SK-N-SH (cell line): ENCODE measurements around the gene CDKAL1. TPM values are rescaled to one million over a fixed set of nuclear protein-coding genes. Genes with fewer than 3 reads are reported as not detected.

ENCODE experiments used
- CTCF ChIA-PET: fragments of 300-600, 350-600 bp; formaldehyde crosslinking; extraction: SDS; loops from one replicate; lab custom pipeline; 2021; lab: Yijun Ruan, JAX
- POLR2A ChIA-PET: fragments of 350-600 bp; sonication (Branson Sonifier 250); formaldehyde crosslinking; extraction: SDS; loops from one replicate; lab custom pipeline; 2020; ENCODE audit warnings: antibody characterized with exemption, inconsistent platforms; lab: Yijun Ruan, JAX
- DNase-seq: peaks from one replicate; pipeline ENCODE4 v3.0.0; 2012
- H2AFZ ChIP-seq: fragments of 200-600 bp; sonication (generic); 2 replicates; pipeline ENCODE4 v1.8.1; 2016; ENCODE audit warnings: antibody characterized with exemption, mild to moderate bottlenecking, low read depth
- H3F3A ChIP-seq: fragments of 200-600 bp; sonication (generic); replicated peaks from 2 replicates; pipeline ENCODE3; 2016; ENCODE audit warnings: antibody characterized with exemption, mild to moderate bottlenecking; ENCODE audit not compliant: insufficient read depth
- H3K27ac ChIP-seq, 2 experiments: fragments of 200-500 bp in 1 of 2; fragments of 200-600 bp in 1 of 2; sonication (Bioruptor generic) in 1 of 2; sonication (generic), shearing (Covaris generic) in 1 of 2; 2 replicates each; pipeline versions ENCODE4 v1.5.1 to v1.6.1; 2014 to 2016; ENCODE audit warnings: low read depth in 2 of 2, inconsistent platforms in 1 of 2, low read length in 1 of 2, mild to moderate bottlenecking in 1 of 2, mixed read lengths in 1 of 2
- H3K27me3 ChIP-seq: fragments of 200-600 bp; sonication (generic), shearing (Covaris generic); 2 replicates; pipeline ENCODE4 v1.6.1; 2016; ENCODE audit warnings: mixed run types; ENCODE audit not compliant: insufficient read depth
- H3K36me3 ChIP-seq, 2 experiments: fragments of 200-500 bp in 1 of 2; fragments of 200-600 bp in 1 of 2; sonication (Bioruptor generic) in 1 of 2; sonication (generic) in 1 of 2; replicated peaks in 1 of 2; 2 replicates each; pipeline versions ENCODE3 to v1.5.1; 2014 to 2016; ENCODE audit warnings: low read length in 1 of 2, mild to moderate bottlenecking in 1 of 2; ENCODE audit not compliant: insufficient read depth in 2 of 2, control insufficient read depth in 1 of 2
- H3K4me1 ChIP-seq, 2 experiments: fragments of 200-500 bp in 1 of 2; fragments of 200-600 bp in 1 of 2; sonication (Bioruptor generic) in 1 of 2; sonication (generic), shearing (Covaris generic) in 1 of 2; 2 replicates each; pipeline versions ENCODE4 v1.5.1 to v1.6.1; 2014 to 2016; ENCODE audit warnings: low read depth in 1 of 2, low read length in 1 of 2, mixed run types in 1 of 2; ENCODE audit not compliant: insufficient read depth in 2 of 2, control insufficient read depth in 1 of 2
- H3K4me2 ChIP-seq: fragments of 200-600 bp; sonication (generic), shearing (Covaris generic); 2 replicates; pipeline ENCODE4 v1.6.1; 2017; ENCODE audit warnings: mixed run types
- H3K4me3 ChIP-seq, 2 experiments: fragments of 200-500 bp in 1 of 2; fragments of 200-600 bp in 1 of 2; sonication (Bioruptor generic) in 1 of 2; sonication (generic), shearing (Covaris generic) in 1 of 2; 2 replicates each; pipeline versions ENCODE4 v1.5.1 to v1.8.1; 2014 to 2016; ENCODE audit warnings: low read depth in 2 of 2, inconsistent platforms in 1 of 2, low read length in 1 of 2, mild to moderate bottlenecking in 1 of 2, mixed read lengths in 1 of 2, moderate library complexity in 1 of 2
- H3K79me2 ChIP-seq: fragments of 200-600 bp; sonication (generic); 2 replicates; pipeline ENCODE4 v1.8.1; 2017; ENCODE audit warnings: mild to moderate bottlenecking; ENCODE audit not compliant: insufficient read depth
- H3K9ac ChIP-seq: fragments of 200-600 bp; sonication (generic); 2 replicates; pipeline ENCODE4 v1.6.1; 2017; ENCODE audit warnings: mixed run types
- H3K9me2 ChIP-seq: fragments of 200-600 bp; sonication (generic); 2 replicates; pipeline ENCODE4 v1.6.1; 2017; ENCODE audit warnings: mixed run types
- H3K9me3 ChIP-seq: fragments of 200-600 bp; sonication (generic); 2 replicates; pipeline ENCODE4 v1.6.1; 2017; ENCODE audit warnings: mixed run types, mild to moderate bottlenecking, moderate library complexity
- H4K20me1 ChIP-seq: fragments of 200-600 bp; sonication (generic); 2 replicates; pipeline ENCODE4 v1.6.1; 2017; ENCODE audit warnings: mild to moderate bottlenecking, mixed run types; ENCODE audit not compliant: insufficient read depth
- CHD2 ChIP-seq: fragments of 150-350 bp; IDR thresholded peaks from 2 replicates; pipeline ENCODE4 v1.6.1; 2018; ENCODE audit warnings: low read length; ENCODE audit not compliant: partially characterized antibody
- ELF1 ChIP-seq: IDR thresholded peaks from 2 replicates; pipeline ENCODE4 v1.4.0; 2012
- FOSL2 ChIP-seq: IDR thresholded peaks from 2 replicates; pipeline ENCODE4 v1.4.0; 2012; ENCODE audit warnings: low read depth, mild to moderate bottlenecking, moderate library complexity, borderline replicate concordance
- GABPA ChIP-seq: IDR thresholded peaks from 2 replicates; pipeline ENCODE4 v1.4.0; 2012; ENCODE audit warnings: low read depth, mild to moderate bottlenecking
- MXI1 ChIP-seq: IDR thresholded peaks from 2 replicates; pipeline ENCODE4 v1.6.1; 2012; ENCODE audit warnings: mild to moderate bottlenecking, low read depth, low read length, improper control_type of control experiment
- NRF1 ChIP-seq: IDR thresholded peaks from 2 replicates; pipeline ENCODE4 v1.6.1; 2012; ENCODE audit warnings: low read depth, mild to moderate bottlenecking, low read length
- RCOR1 ChIP-seq: fragments of 150-350 bp; IDR thresholded peaks from 2 replicates; pipeline ENCODE4 v1.6.1; 2017; ENCODE audit warnings: antibody characterized with exemption, low read length
- RXRA ChIP-seq: IDR thresholded peaks from 2 replicates; pipeline ENCODE4 v1.4.0; 2012; ENCODE audit warnings: low read depth, mild to moderate bottlenecking, borderline replicate concordance
- SIN3A ChIP-seq: IDR thresholded peaks from 2 replicates; pipeline ENCODE4 v1.6.1; 2012; ENCODE audit warnings: low read depth, mild to moderate bottlenecking, low read length, moderate library complexity, borderline replicate concordance
- SMC3 ChIP-seq: IDR thresholded peaks from 2 replicates; pipeline ENCODE4 v1.6.1; 2012; ENCODE audit warnings: low read depth, low read length, improper control_type of control experiment
- TCF12 ChIP-seq: IDR thresholded peaks from 2 replicates; pipeline ENCODE4 v1.4.0; 2012
- TEAD4 ChIP-seq: IDR thresholded peaks from 2 replicates; pipeline ENCODE4 v1.4.0; 2012; ENCODE audit warnings: mild to moderate bottlenecking, borderline replicate concordance; ENCODE audit not compliant: insufficient read depth
- WGBS: methylation state at CpG from one replicate; pipeline ENCODE4 v1.1.6; 2017; ENCODE audit warnings: low lambda C conversion rate; 5-methylcytosine and 5-hydroxymethylcytosine counted together
- polyA plus RNA-seq, 3 experiments: library from polyadenylated mRNA; depleted of rRNA; stranded (reverse); fragments of >200 nt; gene quantifications; 2 replicates each; pipeline ENCODE4 v1.2.3, GENCODE V29; 2012
- TF ChIP-seq, protein P1 (sequence below): IDR thresholded peaks from 2 replicates; pipeline ENCODE4; 2012
- TF ChIP-seq, protein P2 (sequence below): fragments of 150-350 bp; IDR thresholded peaks from 2 replicates; pipeline ENCODE4 v1.6.1; 2016; ENCODE audit warnings: mild to moderate bottlenecking, low read depth, low read length
- TF ChIP-seq, protein P3 (sequence below): fragments of 150-350 bp; IDR thresholded peaks from 2 replicates; pipeline ENCODE4 v1.6.1; 2017; ENCODE audit warnings: antibody characterized with exemption, low read length, low read depth, borderline replicate concordance
- TF ChIP-seq, protein P4 (sequence below): IDR thresholded peaks from 2 replicates; pipeline ENCODE4 v1.4.0; 2012; ENCODE audit warnings: low read depth, borderline replicate concordance
- TF ChIP-seq, protein P5 (sequence below): IDR thresholded peaks from 2 replicates; pipeline ENCODE4 v1.4.0; 2012; ENCODE audit warnings: low read depth, borderline replicate concordance
- TF ChIP-seq, protein P6 (sequence below): IDR thresholded peaks from 2 replicates; pipeline ENCODE4 v1.6.1; 2012; ENCODE audit warnings: mild to moderate bottlenecking, low read depth, low read length, moderate library complexity
- TF ChIP-seq, protein P7 (sequence below): fragments of 200-600 bp; sonication (generic); IDR thresholded peaks from 2 replicates; pipeline ENCODE4 v1.6.1; 2017; ENCODE audit warnings: antibody characterized with exemption, mild to moderate bottlenecking, moderate library complexity

Gene CDKAL1
- polyA plus RNA-seq, 1 of the 3 experiments (the other 2 are of a cell fraction), result 2.6 TPM

DNA sequence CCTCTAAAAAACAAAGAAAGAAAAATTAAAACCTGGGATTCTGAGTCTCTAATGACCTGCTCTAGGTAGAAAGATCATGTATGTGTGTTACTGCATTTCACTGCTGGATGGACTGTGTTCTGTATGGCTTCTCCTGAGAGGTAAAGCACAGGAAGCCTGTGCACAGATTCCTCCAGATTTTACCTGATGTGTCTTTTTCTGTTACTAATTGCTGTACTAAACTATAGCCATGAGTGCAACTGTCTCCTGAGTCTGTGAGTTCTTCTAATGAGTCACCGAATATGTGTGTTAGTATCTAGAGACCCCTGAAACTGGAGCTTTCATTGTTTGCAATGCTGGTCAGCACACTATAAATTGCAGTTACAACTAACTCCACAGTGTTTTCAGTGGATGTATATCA is 270.8 kb downstream of the CDKAL1 start (continued):
- TF ChIP-seq RXRA (no peak), TCF12 (no peak), SMC3 (no peak)
- TF ChIP-seq, protein P1, sequence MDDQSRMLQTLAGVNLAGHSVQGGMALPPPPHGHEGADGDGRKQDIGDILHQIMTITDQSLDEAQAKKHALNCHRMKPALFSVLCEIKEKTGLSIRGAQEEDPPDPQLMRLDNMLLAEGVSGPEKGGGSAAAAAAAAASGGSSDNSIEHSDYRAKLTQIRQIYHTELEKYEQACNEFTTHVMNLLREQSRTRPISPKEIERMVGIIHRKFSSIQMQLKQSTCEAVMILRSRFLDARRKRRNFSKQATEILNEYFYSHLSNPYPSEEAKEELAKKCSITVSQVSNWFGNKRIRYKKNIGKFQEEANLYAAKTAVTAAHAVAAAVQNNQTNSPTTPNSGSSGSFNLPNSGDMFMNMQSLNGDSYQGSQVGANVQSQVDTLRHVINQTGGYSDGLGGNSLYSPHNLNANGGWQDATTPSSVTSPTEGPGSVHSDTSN, result no peak

DNA sequence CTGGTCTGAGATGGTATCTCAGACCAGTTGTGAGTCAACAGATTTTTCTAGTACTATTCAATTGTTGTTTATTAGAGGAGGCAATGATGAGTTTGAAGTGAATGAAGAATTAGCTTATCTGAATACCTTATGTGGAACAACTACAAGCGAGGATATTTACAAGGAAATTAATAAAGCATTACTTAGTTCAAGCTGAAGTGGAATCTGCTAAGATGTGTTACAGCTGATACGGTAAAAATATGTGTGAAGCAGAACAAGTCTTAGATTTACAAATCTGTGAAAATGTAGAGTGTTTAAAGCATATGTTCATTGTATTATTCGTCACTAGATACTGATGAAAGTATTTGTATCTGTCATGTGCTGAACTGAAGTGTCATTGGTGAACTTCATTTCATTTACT is 272.4 kb downstream of the CDKAL1 start:
- Histone ChIP-seq H3K27me3 (no peaks in the 10 kb centered on the region), H3K4me3 (no peak overlapping the region), H3K9ac (no peak overlapping the region), H4K20me1 (no peaks in the 10 kb centered on the region), H3K27ac (no peak overlapping the region), H3K4me1 (peaks cover 12 to 15% of the 10 kb centered on the region in 2 experiments), H3K4me2 (no peak overlapping the region), H2AFZ (no peak overlapping the region), H3K79me2 (no peaks in the 10 kb centered on the region), H3K9me3 (peaks cover 7% of the 10 kb centered on the region; the same call in 1 of the 2 replicates), H3K36me3 (peaks cover 0 to 13% of the 10 kb centered on the region in 2 experiments), H3F3A (peaks cover 11% of the 10 kb centered on the region), H3K9me2 (no peaks in the 10 kb centered on the region)
- WGBS, result 93% methylated on average over 3 of the region's 3 CpGs
- POLR2A ChIA-PET, result no interaction called here
- no peak for TF ChIP-seq RXRA
- no peak for TF ChIP-seq GABPA
- TF ChIP-seq SIN3A, result no peak
- TF ChIP-seq NRF1, result no peak
- no peak for TF ChIP-seq MXI1
- TF ChIP-seq CHD2, result no peak
- TF ChIP-seq FOSL2, result no peak
- no peak for TF ChIP-seq ELF1
- TF ChIP-seq TEAD4, result no peak
- TF ChIP-seq, protein P2, sequence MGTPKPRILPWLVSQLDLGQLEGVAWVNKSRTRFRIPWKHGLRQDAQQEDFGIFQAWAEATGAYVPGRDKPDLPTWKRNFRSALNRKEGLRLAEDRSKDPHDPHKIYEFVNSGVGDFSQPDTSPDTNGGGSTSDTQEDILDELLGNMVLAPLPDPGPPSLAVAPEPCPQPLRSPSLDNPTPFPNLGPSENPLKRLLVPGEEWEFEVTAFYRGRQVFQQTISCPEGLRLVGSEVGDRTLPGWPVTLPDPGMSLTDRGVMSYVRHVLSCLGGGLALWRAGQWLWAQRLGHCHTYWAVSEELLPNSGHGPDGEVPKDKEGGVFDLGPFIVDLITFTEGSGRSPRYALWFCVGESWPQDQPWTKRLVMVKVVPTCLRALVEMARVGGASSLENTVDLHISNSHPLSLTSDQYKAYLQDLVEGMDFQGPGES, result no peak
- TF ChIP-seq, protein P3, sequence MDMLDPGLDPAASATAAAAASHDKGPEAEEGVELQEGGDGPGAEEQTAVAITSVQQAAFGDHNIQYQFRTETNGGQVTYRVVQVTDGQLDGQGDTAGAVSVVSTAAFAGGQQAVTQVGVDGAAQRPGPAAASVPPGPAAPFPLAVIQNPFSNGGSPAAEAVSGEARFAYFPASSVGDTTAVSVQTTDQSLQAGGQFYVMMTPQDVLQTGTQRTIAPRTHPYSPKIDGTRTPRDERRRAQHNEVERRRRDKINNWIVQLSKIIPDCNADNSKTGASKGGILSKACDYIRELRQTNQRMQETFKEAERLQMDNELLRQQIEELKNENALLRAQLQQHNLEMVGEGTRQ, result no peak
- TF ChIP-seq RCOR1, result no peak
- TF ChIP-seq, protein P4, sequence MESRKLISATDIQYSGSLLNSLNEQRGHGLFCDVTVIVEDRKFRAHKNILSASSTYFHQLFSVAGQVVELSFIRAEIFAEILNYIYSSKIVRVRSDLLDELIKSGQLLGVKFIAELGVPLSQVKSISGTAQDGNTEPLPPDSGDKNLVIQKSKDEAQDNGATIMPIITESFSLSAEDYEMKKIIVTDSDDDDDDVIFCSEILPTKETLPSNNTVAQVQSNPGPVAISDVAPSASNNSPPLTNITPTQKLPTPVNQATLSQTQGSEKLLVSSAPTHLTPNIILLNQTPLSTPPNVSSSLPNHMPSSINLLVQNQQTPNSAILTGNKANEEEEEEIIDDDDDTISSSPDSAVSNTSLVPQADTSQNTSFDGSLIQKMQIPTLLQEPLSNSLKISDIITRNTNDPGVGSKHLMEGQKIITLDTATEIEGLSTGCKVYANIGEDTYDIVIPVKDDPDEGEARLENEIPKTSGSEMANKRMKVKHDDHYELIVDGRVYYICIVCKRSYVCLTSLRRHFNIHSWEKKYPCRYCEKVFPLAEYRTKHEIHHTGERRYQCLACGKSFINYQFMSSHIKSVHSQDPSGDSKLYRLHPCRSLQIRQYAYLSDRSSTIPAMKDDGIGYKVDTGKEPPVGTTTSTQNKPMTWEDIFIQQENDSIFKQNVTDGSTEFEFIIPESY, result no peak
- TF ChIP-seq, protein P5, sequence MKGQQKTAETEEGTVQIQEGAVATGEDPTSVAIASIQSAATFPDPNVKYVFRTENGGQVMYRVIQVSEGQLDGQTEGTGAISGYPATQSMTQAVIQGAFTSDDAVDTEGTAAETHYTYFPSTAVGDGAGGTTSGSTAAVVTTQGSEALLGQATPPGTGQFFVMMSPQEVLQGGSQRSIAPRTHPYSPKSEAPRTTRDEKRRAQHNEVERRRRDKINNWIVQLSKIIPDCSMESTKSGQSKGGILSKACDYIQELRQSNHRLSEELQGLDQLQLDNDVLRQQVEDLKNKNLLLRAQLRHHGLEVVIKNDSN, result no peak
- TF ChIP-seq, protein P6, sequence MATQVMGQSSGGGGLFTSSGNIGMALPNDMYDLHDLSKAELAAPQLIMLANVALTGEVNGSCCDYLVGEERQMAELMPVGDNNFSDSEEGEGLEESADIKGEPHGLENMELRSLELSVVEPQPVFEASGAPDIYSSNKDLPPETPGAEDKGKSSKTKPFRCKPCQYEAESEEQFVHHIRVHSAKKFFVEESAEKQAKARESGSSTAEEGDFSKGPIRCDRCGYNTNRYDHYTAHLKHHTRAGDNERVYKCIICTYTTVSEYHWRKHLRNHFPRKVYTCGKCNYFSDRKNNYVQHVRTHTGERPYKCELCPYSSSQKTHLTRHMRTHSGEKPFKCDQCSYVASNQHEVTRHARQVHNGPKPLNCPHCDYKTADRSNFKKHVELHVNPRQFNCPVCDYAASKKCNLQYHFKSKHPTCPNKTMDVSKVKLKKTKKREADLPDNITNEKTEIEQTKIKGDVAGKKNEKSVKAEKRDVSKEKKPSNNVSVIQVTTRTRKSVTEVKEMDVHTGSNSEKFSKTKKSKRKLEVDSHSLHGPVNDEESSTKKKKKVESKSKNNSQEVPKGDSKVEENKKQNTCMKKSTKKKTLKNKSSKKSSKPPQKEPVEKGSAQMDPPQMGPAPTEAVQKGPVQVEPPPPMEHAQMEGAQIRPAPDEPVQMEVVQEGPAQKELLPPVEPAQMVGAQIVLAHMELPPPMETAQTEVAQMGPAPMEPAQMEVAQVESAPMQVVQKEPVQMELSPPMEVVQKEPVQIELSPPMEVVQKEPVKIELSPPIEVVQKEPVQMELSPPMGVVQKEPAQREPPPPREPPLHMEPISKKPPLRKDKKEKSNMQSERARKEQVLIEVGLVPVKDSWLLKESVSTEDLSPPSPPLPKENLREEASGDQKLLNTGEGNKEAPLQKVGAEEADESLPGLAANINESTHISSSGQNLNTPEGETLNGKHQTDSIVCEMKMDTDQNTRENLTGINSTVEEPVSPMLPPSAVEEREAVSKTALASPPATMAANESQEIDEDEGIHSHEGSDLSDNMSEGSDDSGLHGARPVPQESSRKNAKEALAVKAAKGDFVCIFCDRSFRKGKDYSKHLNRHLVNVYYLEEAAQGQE, result no peak
- no peak for TF ChIP-seq TCF12
- TF ChIP-seq, protein P7, sequence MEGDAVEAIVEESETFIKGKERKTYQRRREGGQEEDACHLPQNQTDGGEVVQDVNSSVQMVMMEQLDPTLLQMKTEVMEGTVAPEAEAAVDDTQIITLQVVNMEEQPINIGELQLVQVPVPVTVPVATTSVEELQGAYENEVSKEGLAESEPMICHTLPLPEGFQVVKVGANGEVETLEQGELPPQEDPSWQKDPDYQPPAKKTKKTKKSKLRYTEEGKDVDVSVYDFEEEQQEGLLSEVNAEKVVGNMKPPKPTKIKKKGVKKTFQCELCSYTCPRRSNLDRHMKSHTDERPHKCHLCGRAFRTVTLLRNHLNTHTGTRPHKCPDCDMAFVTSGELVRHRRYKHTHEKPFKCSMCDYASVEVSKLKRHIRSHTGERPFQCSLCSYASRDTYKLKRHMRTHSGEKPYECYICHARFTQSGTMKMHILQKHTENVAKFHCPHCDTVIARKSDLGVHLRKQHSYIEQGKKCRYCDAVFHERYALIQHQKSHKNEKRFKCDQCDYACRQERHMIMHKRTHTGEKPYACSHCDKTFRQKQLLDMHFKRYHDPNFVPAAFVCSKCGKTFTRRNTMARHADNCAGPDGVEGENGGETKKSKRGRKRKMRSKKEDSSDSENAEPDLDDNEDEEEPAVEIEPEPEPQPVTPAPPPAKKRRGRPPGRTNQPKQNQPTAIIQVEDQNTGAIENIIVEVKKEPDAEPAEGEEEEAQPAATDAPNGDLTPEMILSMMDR, result no peak
- DNase-seq, result no peak
- CTCF ChIA-PET, result no interaction called here
